Fibroblast of villous mesenchyme (primary cell): ENCODE data around the gene MORN2. TPM values are rescaled to one million over a fixed set of nuclear protein-coding genes. Genes with fewer than 3 reads are reported as not detected.

Experiments
- DNase-seq: peaks from one replicate; pipeline ENCODE4 v3.0.0-alpha.2; 2010; ENCODE audit warnings: low read depth
- H3K4me3 ChIP-seq: 2 replicates; pipeline ENCODE4 v1.5.1; 2011; ENCODE audit warnings: low read depth, mild to moderate bottlenecking, low read length
- total RNA-seq: library from RNA; depleted of rRNA; stranded (reverse); fragments of >200 nt; gene quantifications from 2 replicates; pipeline ENCODE4 v1.2.3, GENCODE V29; 2012
- TF ChIP-seq, protein P1 (sequence below): IDR thresholded peaks from 2 replicates; pipeline ENCODE4 v1.5.1; 2012; ENCODE audit warnings: low read depth, mild to moderate bottlenecking, low read length; ENCODE audit not compliant: insufficient read depth

Gene MORN2
- total RNA-seq, 1 donor, result 10.8 TPM

DNA sequence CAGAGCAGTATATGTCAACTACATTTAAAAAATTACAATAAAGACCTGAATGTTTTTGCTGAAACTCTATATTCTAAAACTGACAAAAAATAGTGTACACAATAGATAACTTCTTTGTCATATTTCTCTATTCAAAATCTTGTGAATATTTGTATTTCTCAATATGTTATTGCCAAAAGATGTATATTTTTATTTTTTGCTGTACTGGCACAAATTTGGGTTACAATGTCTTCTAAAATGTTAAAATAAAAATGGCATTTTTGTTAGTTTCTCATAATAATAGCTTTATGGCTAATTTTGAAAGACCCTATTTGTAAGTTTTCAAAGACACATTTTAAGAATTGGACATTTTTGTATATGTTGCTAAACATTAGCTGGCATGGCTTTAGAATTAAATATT lies 13.3 kb downstream of the MORN2 start:
- no peak overlapping the region for H3K4me3 ChIP-seq
- TF ChIP-seq, protein P1, sequence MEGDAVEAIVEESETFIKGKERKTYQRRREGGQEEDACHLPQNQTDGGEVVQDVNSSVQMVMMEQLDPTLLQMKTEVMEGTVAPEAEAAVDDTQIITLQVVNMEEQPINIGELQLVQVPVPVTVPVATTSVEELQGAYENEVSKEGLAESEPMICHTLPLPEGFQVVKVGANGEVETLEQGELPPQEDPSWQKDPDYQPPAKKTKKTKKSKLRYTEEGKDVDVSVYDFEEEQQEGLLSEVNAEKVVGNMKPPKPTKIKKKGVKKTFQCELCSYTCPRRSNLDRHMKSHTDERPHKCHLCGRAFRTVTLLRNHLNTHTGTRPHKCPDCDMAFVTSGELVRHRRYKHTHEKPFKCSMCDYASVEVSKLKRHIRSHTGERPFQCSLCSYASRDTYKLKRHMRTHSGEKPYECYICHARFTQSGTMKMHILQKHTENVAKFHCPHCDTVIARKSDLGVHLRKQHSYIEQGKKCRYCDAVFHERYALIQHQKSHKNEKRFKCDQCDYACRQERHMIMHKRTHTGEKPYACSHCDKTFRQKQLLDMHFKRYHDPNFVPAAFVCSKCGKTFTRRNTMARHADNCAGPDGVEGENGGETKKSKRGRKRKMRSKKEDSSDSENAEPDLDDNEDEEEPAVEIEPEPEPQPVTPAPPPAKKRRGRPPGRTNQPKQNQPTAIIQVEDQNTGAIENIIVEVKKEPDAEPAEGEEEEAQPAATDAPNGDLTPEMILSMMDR, result no peak
- no peak for DNase-seq

DNA sequence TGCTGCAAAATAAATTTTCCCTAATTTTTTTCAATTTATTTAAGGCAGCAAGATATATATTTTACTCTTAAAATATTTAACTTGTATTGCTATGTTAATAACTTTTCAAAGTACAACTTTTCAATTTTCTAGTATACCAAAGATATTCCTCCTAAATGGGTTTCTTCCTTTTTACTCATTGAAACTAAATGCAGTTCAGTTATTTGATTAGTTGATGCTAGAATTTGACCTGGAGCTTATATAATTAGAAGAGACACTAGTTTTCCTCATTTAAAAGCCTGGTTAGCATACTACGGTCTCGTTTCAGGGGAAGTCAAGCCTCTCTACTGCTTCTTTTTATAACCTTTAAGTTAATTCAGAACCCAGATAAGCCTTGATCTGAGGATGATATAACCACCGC lies 13.8 kb downstream of the MORN2 start, which contains the start of gene ARHGEF33:
Gene ARHGEF33 (plus strand): TSS at position 301 of the 400 bp plus-strand sequence. CDS start 29,573 bp downstream, outside the sequence.
- no peak for DNase-seq
- no peak within 1 kb of the TSS for H3K4me3 ChIP-seq
- TF ChIP-seq, protein P1, result no peak

DNA sequence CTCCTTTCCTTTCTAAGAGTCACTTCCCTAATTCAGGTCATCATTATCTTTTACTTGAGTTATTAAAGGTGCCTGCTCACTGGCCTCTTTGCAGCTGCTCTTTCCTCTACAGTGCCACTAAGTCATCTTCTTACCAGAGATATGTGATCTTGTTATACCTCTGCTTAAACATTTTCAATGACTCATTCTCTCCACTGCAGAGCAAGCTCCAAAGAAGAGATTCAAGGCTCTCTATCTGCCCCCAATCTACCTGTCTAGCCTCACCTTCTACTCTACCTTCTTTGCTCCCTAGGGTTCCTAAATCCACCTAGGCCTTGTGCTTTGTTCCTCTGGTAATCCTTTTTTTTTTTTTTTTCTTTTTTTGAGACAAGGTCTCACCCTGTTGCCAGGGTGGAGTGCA lies 17.0 kb downstream of the MORN2 start:
- TF ChIP-seq, protein P1, result no peak
- DNase-seq, result no peak
- H3K4me3 ChIP-seq, result no peak overlapping the region

DNA sequence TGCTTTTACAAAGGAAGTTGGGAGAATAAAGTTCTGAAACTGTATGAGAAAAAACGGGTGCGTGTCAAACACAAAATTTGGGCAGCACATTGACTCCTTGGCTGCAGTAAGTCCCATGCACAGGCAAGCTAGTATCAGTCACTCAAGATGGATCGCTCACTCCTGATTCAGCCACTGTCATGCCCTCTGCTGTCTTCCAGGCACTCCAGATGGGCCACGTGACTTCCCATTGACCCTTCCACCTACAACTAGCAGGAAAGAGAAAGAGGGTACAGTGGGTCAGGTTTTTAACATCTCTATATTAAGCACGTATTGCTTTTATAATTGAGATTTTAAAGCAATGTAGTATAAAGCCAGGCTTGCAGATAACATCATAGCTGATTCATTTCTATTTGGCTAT lies 22.5 kb downstream of the MORN2 start:
- H3K4me3 ChIP-seq, result no peak overlapping the region
- TF ChIP-seq, protein P1, result no peak
- DNase-seq, result no peak

DNA sequence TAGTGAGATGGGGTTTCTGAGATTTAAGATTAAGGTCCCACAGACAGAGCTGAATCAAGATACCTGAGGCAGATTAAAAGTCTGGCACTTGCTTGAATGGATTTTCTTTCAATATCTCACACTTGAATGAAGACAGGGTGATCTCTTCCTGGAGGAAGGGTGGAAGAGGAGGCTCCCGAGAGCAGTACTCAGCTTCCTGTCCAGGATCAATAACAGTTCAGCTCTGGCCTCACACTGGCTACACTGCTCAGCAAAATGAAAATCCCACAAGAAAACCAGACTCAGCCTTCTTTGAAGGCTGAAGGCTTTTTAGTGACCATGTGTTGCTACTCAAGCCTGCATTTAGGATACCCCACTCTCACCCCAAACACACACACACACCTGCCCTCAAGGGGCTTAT lies 24.9 kb downstream of the MORN2 start:
- no peak for DNase-seq
- no peak overlapping the region for H3K4me3 ChIP-seq
- TF ChIP-seq, protein P1, result no peak

DNA sequence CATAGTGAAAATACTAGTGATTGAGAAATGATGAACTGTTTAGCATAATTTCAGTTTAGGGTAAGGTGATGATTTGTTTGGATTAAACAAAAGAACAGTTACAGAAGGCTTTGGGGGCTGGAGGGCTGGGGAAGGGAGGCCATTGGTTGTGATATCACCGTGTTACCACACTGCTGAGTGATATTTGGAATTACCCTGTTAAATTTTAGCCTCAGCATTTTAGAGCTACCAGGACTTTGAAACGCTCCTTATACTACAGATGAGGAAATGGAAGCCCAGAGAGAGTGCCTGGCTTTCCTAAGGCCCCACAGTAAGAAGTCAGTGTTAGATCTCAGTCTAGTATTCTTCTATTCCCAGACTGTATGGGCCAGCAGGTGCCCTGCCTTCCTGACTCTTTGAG lies 29.5 kb downstream of the MORN2 start:
- no peak overlapping the region for H3K4me3 ChIP-seq
- TF ChIP-seq, protein P1, result no peak
- no peak for DNase-seq

DNA sequence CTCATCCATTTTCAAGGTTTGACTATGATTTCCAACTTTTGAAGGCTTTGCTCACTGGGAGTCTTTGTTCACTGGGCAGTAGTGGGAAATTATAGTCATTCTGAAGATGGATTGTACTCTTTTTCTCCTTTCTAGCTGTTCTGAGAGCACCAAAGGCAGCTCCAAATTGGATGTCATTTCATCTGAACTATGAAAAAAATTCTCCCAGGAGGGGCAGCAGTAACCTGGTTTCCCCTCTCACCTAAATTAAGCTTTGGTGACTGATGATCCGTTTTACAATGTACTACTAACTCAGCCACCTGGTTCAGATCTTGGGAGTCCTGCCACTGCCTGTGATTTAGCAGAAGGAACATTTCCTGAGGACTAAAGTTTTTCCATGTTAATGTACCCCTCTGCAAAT lies 31.5 kb downstream of the MORN2 start:
- no peak overlapping the region for H3K4me3 ChIP-seq
- TF ChIP-seq, protein P1, result no peak
- DNase-seq, result no peak
